LHCN-M2 (cell line): ENCODE results near the gene ELMOD1. TPM values are rescaled to one million over a fixed set of nuclear protein-coding genes. Genes with fewer than 3 reads are reported as not detected.
A peak's percentile ranks its signal among the peaks of the same experiment; 100 is the strongest.

ENCODE experiments used
- DNase-seq: peaks from one replicate; pipeline ENCODE4 v3.0.0-alpha.2; 2012; ENCODE audit warnings: low read depth
- total RNA-seq: library from RNA; depleted of rRNA; stranded (reverse); fragments of >200 nt; gene quantifications from 2 replicates; pipeline ENCODE4 v1.2.3, GENCODE V29; 2014

Gene ELMOD1
- total RNA-seq, 1 experiment from 2014 or later = 1.4 TPM

DNA sequence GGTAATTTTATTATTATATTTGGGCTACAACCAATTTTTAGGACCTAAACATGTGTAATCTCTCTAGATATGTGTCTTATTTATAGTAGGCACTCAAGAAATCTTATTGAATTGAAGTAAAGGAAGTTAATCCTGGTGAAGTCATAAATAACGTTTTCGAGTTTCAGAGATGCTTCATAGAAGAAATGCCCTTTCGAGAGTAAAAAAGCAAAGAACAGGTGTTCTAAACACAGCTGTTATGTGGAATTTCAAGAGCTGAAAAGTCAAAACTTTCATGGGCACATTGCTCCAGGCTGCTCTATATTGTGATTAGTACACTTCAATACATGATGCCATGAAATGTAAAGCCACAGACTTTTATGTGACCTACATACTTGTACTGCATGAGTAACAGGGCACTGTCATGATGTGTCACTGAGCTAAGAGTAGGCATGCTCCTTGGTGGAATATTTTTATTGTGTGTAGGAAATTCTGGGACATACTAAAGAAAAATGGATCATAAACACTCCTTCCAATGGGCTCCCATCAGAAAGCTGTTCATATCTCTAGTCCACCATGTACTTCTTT, 7.2 kb upstream of the ELMOD1 start:
- peak; percentile 82 for DNase-seq

GRCh38 chr11:107587306-107587979, 3.5 kb upstream of the ELMOD1 start:
- DNase-seq = peak; percentile 37

- DNase-seq = peak; percentile 68
These were observed 657 bp downstream of the ELMOD1 start for GRCh38 chr11:107591378-107592230.

DNA sequence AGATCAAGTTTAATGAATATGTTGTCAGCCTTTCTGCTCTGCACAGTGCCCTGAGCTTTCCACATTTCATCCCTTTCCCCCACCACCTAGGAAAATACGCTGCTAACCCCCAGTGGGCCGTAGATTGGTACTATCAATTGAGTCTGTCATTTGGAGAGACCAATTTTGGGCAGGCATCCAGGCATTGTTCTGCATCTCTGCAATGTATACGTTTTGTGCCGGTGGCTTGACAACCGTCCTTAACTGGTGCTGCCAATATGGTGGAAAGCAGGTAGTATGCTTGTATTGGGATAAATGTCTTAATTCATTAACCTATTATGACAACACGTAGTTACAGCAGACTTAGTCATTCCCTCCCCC, 1.3 kb downstream of the ELMOD1 start:
- DNase-seq = no peak

- no peak for DNase-seq
These were observed 1.9 kb downstream of the ELMOD1 start for GRCh38 chr11:107592813-107593212.

DNA sequence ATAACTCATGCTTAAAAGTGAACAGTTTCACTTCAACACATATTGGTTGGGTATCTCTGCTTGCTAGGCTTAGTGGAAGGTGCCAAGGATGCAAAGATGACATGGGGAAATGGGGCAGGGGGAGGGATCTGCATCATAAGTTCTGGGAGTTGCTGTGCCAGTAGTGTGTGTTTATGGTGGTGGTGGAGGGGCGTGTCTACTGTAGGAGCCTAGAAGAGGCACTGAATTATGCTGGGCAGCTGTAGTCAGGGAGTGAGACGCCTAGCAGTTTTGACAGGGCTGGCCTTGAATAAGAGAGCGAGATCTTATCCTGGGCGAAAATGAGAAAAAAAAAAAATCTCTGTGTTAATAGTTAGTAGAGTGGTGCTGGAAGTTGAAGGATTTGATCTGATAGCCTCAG, 3.0 kb downstream of the ELMOD1 start:
- no peak for DNase-seq

- DNase-seq = no peak
These were observed 3.8 kb downstream of the ELMOD1 start for GRCh38 chr11:107594736-107595135.

DNA sequence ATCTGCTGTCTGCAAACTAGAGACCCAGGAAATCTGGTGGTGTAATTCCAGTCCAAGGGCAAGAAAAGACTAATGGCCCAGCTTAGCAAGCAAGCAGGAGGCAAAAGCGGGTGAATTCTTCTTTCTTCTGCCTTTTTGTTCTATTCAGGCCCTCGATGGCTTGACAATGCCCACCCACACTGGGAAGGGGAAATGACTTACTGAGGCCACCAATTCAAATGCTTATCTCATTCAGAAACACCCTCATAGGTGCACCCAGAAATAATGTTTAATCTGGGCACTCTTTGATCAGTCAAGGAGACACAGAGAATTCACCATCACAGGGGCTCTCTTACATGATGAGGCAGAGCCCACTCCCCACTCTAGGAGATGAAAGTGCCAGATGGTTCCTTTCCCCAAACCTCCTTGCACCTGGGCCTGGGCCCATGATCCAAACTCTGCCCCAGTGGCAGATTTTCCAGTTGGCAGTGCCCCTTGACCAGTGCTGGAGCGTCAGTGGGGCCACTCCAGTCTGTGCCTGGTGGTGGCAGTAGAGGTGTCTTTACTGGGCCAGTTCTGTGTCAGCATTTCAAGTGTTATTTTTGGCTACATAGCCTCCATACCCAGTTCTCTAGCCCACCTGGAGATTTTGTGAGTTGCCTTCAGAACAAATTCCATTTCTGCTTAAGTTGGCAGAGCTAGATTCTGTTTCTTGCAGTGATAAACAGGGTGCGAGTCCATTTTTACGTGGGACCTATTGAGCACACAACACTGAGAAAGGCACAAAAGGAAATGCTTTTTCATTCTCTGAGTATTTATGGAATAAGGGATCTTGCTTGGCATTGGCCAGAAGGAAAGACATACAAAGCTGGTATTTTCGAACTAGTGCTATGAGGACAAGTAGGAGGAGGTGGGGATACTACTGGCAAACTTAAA, 7.5 kb downstream of the ELMOD1 start:
- peak; percentile 28 for DNase-seq

DNA sequence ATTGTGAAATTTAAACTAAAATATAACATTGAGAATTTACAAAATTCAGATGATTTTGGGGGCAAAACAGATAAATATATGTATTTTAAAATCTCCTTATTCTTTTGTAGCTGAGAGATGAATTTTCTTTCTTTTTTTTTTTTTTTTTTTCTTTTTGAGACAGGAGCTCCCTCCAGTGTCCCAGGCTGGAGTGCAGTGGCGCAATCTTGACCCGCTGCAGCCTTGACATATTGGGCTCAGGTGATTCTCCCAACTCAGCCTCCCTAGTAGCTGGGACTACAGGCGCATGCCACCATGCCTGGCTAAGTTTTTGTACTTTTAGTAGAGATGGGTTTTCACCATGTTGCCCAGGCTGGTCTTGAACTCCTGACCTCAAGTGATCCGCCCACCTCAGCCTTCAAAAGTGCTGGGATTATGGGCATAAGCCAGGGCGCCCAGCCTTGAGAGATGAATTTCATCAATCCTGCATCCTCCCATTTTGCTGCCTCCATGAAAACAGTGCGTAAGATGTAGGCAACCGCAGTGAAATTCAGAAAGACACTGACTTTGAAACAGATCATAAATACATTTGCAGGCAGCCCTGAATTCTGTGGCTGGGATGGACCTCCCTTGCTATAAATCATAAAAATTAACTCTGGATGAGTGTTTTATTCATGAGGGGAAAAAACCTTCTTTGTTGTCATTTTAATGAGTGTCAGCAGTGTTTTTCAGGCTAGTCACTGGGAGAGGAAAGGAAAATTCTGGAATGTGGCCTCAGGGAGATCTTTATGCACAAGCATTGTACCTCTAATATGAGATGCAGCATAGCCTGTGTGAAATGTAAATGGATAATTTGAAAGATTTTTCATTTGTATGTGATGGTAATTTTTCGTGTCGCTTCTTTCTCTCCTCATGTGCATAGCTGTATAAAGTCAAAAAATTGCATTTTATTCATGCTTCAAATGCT, 14.4 kb downstream of the ELMOD1 start:
- no peak for DNase-seq

DNA sequence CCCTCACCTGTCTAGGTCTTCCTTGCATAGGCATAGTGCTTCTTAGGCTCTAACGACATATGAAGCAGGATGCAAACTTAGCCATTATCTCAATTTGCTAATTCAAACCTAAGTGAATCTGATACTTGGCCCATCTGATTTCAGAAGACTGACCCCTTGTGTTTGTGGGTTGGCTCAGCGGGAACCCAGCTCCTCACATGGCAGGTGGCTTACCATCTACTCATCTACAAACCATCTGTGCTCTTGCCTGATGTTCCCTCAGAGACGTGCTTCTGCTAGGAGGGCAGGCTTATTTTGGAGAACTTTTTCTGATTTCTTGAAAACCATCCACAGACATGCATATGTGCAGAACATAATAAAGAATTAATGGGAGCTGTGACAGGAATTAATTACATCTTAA, 15.2 kb downstream of the ELMOD1 start:
- peak; percentile 24 for DNase-seq

DNA sequence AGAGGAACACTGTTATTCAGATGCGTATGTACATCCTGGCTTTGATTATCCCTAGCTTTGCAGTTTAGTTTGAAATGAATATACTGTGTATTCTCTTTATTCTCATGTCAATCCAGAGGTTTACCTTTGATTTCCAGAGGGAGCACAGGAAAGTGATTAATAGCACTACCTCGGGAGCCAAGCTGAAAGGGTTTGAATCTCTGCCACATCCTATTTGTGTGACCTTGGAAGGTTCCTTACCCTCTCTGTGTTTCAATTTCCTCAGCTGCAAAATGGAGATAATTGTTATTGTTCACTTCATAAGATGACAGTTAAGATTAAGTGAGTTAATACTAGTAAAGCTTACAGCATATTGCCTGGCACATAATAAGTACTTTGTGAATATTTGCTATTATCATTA, 17.9 kb downstream of the ELMOD1 start:
- no peak for DNase-seq

- DNase-seq = no peak
These were observed 18.7 kb downstream of the ELMOD1 start for GRCh38 chr11:107609400-107610218.

- DNase-seq = no peak
These were observed 21.5 kb downstream of the ELMOD1 start for GRCh38 chr11:107612445-107612844.

DNA sequence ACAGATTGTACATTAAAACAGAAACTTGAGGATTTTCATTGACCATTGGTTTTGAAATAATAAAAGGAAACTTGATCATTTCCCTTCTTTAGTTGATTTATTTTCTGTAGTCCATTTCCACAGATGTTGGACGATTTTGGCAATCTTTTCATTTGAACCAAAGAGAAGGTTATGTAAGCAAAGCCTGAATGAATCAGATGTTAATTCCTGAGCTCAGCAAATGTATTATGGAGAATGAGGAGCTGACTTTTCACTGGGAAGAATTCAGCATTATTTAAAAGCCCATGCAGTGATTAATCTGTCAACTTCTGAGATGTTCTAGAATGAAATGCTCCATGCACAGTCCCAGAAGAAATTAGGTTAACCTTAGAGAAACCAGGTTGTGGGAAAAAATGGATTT, 29.0 kb downstream of the ELMOD1 start:
- peak; percentile 19 for DNase-seq

GRCh38 chr11:107621081-107621480, 30.1 kb downstream of the ELMOD1 start:
- no peak for DNase-seq

DNA sequence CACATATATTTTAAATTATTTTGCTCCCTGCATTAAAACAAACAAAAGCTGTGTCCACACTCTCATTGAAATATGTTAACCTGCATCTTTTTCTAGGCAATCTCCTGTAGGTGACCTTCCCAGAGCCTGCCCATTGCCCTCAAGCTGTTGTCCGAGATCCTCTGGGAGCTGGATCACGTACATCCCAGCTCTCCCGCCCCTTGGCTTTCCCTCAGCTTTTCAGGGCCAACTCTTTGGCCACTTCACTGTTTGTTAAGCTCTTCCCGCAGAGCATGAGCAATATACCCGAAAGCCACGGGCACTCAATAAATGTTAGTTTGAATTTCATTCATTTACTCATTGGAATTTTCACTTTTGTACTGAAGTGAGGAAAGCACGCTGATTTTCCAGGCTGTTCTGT, 32.2 kb downstream of the ELMOD1 start:
- DNase-seq = no peak

DNA sequence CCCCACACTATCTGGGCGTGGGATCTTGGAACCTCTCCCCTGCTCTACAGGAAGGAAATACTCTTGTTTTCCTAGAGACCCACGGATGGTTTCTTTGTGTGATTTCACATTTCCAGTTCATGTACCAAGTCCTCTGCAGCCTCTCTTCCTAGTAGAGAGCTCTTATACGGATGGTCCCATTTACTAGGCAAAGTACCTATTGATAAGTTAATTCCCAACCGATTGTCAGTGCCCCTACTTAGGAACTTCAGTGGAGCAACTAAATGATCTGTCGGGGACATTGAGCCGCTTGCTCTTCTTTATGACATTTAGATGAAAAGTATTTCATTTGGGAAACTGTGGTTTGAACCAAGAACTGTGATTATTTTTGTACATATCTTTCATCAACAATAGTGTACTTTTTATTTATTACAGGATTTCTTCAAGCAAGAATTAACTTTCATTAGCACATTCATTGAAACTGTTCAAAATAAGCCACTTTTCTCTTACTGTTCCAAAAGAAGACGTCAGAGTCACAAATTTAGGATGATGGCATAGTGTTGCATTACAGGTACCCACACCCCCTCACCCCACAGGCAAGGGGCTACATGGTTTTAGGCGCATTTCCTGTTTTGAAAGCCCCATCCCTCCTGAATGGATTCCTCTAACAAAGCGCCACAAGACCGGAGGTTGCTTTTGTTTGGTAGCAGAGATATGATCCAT, 34.2 kb downstream of the ELMOD1 start:
- DNase-seq = no peak

DNA sequence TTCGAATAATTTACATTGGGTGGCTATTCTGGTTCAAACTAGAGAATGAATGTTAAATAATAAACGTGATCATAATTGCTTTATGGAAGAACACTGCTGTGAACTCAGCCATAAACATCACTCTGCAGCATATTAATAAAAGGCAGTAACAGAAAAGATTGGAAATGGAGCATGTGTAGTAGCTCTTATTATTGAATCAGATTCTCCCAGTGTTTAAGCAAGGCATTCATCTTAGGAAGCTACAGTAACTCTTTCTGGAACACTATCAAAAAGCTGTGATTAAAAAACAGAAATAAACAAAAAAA, 34.7 kb downstream of the ELMOD1 start:
- DNase-seq = no peak

GRCh38 chr11:107631043-107631442, 40.1 kb downstream of the ELMOD1 start:
- DNase-seq = no peak
